Occipital lobe (tissue), 2 donors: ENCODE results near the gene FGF1. TPM values are rescaled to one million over a fixed set of nuclear protein-coding genes. Genes with fewer than 3 reads are reported as not detected.
A peak's percentile ranks its signal among the peaks of the same experiment; 100 is the strongest.

ENCODE experiments used
- DNase-seq: peaks from one replicate; lab custom pipeline; 2025; lab: John Stamatoyannopoulos, UW
- total RNA-seq: library from RNA; depleted of rRNA; stranded (reverse); fragments of >200 nt; gene quantifications from one replicate; pipeline ENCODE4 v1.2.3, GENCODE V29; 2014

The FGF1 gene
- total RNA-seq, 1 donor from 2014 or later: 6.9 TPM

DNA sequence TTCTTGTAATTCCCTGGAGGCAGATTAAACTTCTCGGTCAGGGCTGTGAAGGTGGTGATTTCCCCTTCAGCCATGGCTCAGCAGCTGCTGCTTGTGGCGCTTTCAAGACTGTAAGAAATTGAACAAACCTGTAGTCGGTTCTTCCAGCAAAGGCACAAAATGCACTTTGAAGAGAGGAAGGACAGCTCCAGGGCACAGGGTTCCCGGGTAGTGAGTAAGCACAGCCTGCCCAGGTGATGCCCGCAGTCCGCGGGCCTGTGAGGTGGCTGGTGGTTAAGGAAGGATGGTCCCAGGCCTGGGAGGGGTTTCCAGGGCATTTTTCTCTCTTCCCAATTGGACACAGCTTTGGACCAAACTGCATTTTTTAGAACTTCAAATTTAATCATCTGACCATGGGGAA, 71.8 kb downstream of the FGF1 start:
- DNase-seq: no peak

DNA sequence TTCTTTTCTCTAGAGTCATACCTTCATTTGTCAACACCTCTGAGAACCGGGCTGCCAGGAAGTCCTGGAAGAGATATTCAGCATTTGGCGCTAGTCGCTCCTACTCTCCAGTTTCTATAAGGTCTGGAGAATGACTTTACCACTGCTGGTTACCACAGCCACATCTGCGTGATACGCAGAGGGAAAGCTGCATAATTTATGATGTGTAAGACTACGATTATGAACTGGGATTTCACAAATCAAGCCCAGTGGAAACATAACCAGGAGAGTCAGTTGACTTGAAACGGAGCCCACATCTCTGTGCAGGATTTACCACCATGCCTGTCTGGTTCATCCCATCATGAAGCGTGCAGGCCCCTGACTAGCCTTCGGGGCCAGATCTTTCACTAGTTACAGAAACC, 72.6 kb downstream of the FGF1 start:
- DNase-seq: no peak

DNA sequence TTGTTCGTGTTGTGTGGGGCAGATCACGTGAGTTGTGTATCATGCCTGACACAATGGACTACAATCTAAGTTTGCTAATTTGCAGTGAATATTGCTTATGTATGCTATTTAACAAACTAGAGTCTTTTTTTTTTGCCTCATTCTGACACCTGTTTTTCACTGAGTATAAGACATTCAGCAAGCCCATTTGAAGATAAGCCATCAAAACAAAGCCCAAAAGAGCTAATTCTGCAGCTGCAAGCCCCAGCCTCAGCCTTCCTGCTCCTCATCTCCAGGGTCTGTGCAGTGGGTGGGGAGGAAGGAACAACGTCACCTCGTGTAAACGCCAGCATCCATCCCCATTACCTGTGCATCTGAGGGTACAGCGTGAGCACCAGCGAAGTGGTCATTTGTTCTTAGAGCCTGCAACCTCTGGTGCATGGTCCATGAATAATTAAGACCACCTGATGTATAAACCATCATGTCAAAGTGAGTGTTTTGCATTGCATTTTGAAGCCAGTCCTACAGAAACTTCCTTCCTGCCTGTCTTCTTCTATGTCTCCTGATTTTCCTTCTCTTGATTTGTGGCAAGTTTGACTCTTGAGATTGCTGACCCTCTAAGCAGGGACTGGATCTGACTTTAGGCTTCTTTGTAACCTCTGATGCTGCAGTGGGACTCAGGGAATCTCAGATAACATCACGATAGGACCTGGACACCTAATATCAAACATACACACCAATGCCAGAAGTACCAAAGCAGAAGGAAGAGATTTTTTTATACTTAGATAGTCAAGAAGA, 73.2 kb downstream of the FGF1 start:
- DNase-seq: no peak

DNA sequence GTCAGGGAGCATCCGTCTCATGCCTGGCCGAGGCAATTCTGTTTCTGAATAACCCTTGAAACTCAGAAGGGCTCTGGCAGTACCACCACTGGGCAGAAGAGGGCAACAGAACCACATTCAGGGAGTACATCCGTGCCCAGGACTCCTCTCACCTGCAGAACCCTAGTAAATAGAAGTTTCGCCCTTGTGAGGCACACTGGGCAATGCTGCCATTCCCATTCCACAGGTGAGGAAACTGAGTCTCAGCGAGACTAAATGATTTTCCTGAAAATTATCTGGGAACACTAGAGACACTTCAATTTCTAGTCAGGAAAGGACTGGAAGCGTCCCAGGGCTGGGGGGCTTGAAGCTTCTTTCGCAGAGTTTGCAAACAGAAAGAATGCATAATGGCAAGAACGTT, 74.7 kb downstream of the FGF1 start:
- peak; percentile 42 for DNase-seq

DNA sequence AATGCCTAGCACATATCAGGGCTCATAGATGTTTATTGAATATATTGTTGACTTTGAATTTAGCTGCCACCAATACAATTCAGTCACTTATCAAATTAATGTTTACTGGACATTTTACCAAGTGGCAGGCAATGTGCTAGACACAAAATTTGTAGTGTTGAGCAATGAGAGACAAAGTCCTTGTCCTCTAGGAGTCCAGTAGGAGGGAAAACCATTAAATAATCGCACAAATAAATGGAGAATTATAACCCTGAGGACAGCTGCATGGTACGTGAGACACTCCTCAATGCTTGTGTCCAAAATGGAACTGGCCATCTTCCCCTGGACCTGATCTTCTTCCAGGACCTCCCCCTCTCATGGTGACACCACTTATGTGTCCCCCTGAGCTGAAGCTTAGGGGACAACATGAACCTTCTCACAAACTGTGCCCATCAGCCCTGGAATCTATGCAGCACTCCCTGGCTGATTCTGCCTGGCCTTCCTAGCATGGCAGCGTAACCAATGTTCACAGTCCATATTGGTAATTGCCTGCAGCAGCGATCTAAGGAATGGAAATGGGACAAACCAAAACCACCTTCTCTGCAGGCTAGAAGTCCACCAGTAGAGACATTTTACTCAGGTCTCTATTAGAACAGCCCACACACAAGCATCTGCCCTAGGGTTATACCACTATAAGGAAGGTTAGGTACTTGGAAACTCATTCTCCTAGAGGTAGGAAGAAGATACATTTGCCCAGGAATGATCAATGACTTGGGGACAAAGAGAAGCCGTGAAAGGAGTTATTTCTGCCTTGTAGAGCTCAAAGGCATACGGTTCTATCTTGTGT, 75.5 kb downstream of the FGF1 start:
- no peak for DNase-seq

DNA sequence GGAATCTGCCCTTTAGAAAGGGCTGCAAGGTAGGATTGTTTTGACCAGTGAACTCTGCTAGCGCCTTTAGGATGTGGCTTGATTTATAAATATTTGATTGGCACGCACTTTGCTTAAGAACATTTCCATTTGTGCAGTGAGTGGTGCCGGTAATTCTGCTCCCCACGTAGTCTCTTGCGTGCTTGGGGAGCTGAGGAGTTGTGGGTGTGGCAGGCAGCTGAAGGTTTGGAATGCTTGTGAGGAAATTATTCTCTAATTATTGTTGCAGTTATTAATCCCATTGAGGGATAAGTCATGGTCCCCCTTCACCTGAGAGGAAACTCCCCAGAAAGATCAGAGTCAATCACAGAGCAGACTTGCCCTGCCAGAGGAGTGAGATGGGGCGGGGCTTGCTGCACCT, 76.7 kb downstream of the FGF1 start:
- no peak for DNase-seq

DNA sequence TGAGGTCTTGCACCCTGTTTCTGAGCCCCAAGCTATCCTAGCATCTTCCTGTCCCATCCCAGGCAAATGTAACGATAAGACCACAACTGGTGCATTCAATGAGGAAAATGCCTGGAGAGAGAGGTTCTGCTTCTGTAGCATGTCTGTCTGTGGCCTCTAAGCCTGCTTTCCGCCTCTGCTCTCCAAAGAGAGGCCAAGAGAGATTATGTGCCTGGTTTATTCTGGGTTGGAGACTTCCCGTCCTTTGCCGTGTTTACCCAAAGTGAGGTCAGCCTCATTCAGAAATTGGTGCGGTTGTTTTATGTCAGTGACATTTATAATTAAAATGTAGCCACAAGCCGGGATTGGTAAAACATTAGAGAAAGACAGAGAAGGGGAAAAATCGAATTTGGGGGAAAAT, 77.8 kb downstream of the FGF1 start:
- DNase-seq: no peak

DNA sequence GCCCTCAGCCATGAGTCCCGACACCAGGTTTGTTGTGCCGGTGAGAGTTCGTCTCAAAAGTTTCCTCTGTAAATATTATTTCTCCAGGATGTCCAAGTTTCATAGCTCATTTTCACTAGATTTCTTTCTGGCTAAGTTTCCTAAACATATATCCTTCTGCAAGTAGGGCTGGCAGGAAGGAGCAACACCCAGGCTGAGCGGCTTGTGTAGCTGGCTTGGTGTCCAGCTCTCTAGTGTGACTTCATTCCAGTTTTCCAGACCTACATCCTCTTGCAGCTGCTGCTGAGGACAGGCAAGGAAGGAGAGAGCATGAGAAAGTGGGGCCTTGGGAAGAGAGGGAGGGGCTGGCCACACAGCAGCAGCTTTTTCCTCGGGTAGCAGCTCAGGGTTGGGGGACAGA, 80.3 kb downstream of the FGF1 start:
- DNase-seq: no peak

DNA sequence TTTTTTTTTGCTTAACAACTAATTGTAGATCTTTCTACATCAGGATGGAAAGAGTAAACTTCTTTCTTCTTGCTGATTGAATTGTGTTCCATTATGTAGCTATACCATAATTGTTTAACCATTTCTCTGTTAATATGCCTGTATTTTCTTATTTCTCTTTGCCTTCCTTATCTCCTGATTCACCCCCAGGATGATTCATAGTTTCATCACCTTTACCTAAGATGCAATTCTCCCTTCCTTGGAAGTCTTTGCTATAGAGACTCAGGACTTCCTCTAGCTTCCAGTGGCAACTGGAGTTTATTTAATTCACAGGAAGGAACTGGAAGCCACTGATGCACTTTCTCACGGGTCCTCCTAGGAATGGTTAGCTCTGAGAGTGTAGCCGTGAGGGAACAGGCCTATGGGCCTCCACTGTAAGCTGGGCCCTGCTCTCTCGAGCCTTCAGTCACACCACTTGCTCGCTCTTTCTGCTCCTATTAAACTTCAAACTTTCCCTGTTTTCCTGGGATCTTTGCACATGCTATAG, 83.1 kb downstream of the FGF1 start:
- DNase-seq: no peak

DNA sequence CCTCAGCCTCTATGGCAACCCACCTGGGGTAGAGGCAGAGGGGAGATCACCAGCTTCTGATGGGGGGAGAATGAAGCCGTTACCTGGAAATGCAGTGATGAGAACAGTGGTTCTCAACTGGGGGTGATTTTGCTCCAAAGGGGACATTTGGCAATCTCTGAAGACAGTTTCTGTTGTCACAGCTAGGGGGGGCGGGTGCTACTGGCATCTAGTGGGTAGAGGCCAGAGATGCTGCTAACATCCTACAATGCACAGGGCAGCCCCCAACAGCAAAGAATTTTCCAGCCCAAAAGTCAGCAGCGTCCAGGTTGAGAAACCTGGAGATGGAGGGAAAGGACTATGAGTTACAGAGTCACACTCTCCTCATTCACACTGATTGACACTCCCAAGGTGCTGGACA, 84.5 kb downstream of the FGF1 start:
- DNase-seq: no peak

DNA sequence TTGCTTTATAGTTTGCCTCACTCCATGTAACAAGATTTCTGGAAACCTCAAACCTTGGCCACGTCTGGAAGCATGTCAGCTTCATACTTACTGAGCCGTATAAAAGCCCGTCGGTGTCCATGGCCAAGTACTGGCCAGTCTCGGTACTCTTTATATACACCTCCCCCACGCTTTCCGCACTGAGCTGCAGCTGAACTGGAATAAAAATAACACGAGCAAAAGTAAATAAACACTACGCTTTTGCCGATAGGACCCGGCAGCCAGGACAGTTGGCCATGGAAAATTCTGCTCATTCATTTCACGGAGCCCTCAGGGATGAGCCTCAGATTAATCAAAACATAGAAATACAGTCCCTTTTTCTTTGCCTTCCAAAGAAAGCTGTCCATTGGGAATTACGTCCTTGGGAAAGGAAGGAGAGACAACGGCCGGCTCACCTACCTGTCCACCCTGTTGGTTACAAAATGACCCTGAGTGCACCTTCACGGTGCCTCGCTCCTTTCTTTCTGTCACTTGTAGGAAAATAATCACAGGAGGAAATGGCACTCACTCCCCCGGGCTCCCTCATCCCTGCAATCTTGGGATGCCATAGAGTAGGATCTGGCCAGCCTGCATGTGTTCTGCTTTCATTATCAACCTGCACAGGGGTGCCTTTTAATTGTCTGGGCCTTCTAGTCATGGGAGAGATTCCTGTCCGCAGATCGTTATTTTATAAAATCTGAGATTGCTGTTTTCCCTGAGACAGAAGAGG, 85.1 kb downstream of the FGF1 start:
- no peak for DNase-seq

DNA sequence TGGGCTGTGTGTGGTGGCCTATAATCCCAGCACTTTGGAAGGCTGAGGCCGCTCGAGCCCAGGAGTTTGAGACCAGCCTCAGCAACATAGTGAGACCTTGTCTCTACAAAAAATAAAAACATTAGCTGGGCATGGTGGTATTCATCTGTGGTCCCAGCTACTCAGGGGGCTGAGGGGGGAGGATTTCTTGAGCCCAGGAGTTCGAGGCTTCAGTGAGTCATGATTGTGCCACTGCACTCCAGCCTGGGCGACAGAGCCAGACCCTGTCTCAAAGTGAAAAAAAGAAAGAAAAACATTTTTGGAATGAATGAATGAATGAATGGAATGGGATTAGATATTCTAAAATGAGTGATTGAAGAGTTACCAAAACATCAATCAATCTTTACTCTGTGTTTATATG, 85.8 kb downstream of the FGF1 start:
- no peak for DNase-seq

DNA sequence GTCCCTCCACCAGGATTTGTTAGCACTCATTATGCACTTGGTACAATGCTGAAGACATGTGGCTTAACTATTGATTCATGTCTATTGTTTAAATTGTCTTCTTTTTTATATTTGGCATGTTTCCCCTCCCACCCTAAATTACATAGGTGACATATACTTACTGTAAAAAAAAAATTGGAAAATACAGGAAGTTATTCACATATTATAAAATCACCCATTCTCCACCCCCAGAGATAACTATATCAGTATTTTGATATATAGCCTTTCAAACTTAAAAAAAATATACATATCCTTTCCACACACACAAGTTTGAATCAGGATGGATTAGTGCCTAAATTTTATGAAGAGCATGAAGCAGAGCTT, 87.6 kb downstream of the FGF1 start:
- no peak for DNase-seq

DNA sequence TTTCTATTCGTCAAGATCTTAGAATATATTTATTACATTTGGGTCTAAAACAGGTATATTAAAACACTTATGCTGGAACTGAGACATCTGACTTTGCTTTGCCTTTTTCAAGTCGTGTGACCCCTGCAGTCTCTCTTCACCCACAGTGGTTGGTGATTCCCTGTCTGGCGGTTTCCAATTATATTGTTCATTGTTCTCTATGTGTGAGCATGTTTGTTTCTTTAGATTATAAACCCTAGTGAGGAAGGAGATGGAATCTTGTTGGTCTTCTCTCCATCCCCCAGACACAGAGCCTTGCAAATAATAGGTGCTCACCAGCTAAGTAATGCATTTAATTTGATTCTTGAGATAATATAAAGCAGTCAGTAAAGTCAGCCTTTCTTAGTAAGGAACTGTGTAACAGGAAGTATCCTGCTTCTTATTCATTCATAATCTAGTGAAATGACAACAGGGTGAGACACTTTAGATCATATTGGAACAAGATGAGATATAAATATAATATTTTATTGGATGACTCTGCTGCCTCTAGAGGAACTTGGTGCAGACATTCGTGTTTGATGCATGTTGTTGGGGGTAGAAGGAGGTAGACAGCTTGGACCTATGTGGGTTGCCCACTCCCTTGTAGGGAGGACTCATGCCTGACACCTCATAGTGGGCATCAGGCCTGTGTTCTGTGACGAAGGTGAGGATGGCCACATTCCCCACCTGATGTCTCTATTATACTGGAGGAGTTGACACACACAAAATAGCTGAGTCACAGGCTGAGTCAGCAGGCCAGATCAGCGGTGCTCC, 88.1 kb downstream of the FGF1 start:
- peak; percentile 43 for DNase-seq

DNA sequence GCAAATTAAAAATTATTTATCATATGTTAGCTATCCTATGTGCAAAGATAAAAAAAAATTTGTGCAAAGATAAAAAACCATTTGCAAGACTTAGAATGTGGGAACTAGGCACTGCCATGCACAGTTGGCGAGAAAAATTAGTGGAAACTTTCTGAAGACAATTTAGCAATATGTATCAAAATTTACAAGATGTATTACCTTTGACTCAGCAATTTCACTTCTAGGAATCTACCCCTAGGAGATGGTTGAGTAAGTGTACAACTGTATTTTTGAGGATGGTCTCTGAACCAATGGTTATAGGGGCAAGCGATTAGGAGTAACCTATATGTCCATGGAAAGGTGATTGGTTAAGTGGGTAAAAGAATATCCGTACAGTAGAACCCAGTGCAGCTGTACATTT, 88.9 kb downstream of the FGF1 start:
- DNase-seq: no peak

DNA sequence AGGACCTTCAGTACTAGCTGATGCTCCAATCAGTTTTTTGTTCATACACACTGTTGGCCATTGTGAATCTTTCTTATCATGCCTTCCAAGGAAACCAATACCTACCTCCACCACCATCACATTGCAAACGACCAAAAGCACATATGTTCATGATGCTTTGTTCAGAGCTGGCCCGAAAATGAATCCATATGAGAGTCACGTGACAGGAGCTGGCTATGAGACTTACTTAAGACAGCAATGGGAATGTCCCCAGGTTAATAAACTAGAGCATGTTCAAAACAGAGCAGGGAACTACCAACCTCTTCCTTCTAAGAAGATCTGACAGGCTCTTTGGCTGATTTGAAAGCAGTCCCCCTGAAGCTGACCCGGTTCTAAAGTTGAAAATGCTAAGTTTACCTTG, 93.5 kb downstream of the FGF1 start:
- no peak for DNase-seq

DNA sequence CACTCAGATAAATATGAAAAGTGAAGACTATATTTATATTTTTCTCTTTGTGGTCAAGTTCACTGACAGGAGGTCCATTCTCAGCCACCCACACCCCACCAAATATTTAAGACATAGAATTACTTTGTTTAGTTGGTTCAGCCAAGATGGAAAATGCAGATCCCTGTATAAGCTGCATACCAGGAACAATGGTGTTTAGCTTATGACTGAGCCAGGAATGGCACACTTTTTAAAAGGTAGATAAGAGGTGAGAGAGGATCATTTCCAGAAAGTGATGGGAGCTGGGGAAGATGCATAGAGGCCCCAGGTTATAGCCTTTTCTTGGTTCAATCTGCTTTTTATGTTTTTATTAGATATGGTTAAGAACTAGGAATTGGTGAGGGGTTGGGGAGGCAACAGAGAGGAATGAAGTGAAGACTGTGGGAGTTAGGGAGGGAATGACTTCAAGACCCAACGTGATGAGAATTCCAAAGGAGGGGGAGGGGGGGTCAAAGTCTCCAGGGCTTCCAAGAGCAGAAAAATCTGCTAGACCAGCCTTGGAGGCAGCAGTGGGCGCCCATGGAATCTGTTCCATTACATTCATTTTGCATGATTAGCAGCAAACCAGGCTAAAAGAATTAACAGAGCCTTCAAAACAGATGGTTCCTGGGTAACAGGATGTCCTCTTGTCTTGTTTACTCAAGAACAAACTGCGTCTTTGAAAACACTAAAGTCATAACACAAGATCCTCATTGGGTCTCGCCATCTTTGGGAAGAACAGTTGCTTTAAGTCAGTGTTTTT, 95.2 kb downstream of the FGF1 start:
- DNase-seq: no peak

DNA sequence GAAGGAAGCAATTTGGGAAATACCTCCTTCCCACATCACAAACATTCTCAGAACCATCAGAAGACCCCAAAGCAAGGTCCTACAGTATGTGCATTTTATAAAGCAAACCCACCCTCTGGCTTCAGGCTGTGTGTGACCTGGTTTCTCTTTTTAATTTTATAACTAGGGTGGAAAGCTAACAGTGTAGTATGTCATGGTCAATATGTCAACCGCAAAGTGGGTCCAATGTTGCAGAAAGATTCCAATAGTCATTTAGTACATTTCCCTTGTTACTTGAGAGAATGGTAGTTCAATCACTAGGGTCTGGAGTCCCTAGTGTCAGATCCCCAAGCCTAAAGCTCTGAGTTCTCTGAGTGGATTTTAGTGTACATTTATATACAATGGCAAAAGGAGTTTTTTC, 96.2 kb downstream of the FGF1 start:
- no peak for DNase-seq

DNA sequence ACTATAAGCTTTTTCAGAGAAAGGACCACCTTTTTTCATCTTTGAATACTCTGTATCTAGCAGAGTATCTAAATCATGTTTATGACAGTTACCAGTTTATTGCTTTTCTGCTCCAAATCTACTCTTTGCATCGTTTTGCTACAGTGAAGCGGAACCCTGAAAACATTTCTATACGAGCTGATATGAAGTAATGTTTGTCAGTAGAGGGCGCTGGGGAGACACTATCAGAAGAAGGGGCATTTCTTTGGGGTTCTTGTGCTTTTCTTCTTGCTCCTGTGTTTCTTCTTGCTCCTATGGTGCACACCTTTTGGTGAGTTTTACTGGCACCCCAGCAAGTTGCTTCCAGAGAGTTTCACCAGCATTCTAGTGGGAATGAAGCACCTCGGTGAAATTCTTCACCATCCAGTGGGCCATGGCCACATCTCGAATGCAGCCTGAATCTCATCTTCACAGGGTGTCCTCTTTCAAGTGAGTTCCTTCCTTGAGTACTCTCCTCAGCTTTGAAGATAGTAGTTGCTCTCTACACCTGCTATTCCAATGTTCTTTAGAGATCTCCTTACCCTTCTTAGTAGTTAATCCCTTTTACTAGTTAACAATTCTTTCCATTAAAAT, 98.4 kb downstream of the FGF1 start:
- no peak for DNase-seq

DNA sequence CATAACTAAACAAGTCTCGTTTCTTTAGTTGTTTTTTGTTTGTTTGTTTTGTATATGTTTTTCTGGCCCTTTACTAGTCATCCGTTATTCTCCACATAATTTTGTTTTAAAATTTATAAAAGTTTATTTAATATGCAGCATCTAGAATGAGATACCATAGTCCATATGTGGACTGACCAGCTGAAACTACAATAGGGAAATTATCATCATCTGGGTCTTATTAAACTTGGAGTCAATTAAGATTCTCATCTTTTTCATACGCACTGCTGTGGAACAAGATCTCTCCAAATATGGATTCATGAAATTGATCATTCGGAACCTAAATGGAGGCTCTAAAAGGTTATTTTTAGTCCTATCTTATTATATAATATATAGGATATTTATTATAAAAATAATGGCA, 99.3 kb downstream of the FGF1 start:
- no peak for DNase-seq
